ENCODE measurements around the gene SLIT3.

Gene SLIT3

GRCh38 chr5:168802337-168802736 is 498.6 kb downstream of the SLIT3 start:
- TF ChIP-seq CTCF (conservative IDR thresholded peaks at IDR 0.05; ENCODE audit: low read depth, low read length), result no peak
- H3K4me3 ChIP-seq (IDR thresholded peaks at IDR 0.05; ENCODE audit: insufficient read depth, low read depth, low read length), result no peak overlapping the region
- H4K20me1 ChIP-seq (ENCODE audit: insufficient read depth), result no peaks in the 10 kb centered on the region
- H3K27me3 ChIP-seq (ENCODE audit: insufficient read depth, low read depth), result no peaks in the 10 kb centered on the region
- H3K9ac ChIP-seq, result no peak overlapping the region
- no peaks in the 10 kb centered on the region for H3K79me2 ChIP-seq (ENCODE audit: insufficient read depth, low read depth)
- no peak overlapping the region for H2AFZ ChIP-seq (ENCODE audit: low read depth)
- H3K36me3 ChIP-seq (ENCODE audit: insufficient read depth), result no peaks in the 10 kb centered on the region
- no peak overlapping the region for H3K4me2 ChIP-seq
- no peak overlapping the region for H3K27ac ChIP-seq
- H3K4me1 ChIP-seq (ENCODE audit: low read depth, poor library complexity, severe bottlenecking), result no peaks in the 10 kb centered on the region

GRCh38 chr5:168801567-168801966 is 499.4 kb downstream of the SLIT3 start:
- H3K27ac ChIP-seq, result no peak overlapping the region
- H4K20me1 ChIP-seq (ENCODE audit: insufficient read depth), result no peaks in the 10 kb centered on the region
- no peak overlapping the region for H3K4me2 ChIP-seq
- H3K4me3 ChIP-seq (IDR thresholded peaks at IDR 0.05; ENCODE audit: insufficient read depth, low read depth, low read length), result no peak overlapping the region
- H3K27me3 ChIP-seq (ENCODE audit: insufficient read depth, low read depth), result no peaks in the 10 kb centered on the region
- H3K79me2 ChIP-seq (ENCODE audit: insufficient read depth, low read depth), result no peaks in the 10 kb centered on the region
- H3K4me1 ChIP-seq (ENCODE audit: low read depth, poor library complexity, severe bottlenecking), result no peaks in the 10 kb centered on the region
- no peak overlapping the region for H2AFZ ChIP-seq (ENCODE audit: low read depth)
- TF ChIP-seq CTCF (conservative IDR thresholded peaks at IDR 0.05; ENCODE audit: low read depth, low read length), result no peak
- no peak overlapping the region for H3K9ac ChIP-seq
- H3K36me3 ChIP-seq (ENCODE audit: insufficient read depth), result no peaks in the 10 kb centered on the region

- Histone ChIP-seq H3K27ac (no peak overlapping the region), H3K79me2 (ENCODE audit: insufficient read depth, low read depth) (no peaks in the 10 kb centered on the region), H3K4me1 (ENCODE audit: low read depth, poor library complexity, severe bottlenecking) (no peaks in the 10 kb centered on the region), H2AFZ (ENCODE audit: low read depth) (no peak overlapping the region), H3K9ac (no peak overlapping the region), H3K4me3 (IDR thresholded peaks at IDR 0.05; ENCODE audit: insufficient read depth, low read depth, low read length) (no peak overlapping the region), H3K36me3 (ENCODE audit: insufficient read depth) (no peaks in the 10 kb centered on the region), H3K27me3 (ENCODE audit: insufficient read depth, low read depth) (no peaks in the 10 kb centered on the region), H3K4me2 (no peak overlapping the region), H4K20me1 (ENCODE audit: insufficient read depth) (no peaks in the 10 kb centered on the region)
- TF ChIP-seq CTCF (conservative IDR thresholded peaks at IDR 0.05; ENCODE audit: low read depth, low read length), result no peak
Observed at GRCh38 chr5:168800701-168801100, 500.2 kb downstream of the SLIT3 start.

GRCh38 chr5:168798065-168799023 is 502.6 kb downstream of the SLIT3 start:
- H3K27me3 ChIP-seq (ENCODE audit: insufficient read depth, low read depth), result no peaks in the 10 kb centered on the region
- H3K4me1 ChIP-seq (ENCODE audit: low read depth, poor library complexity, severe bottlenecking), result no peaks in the 10 kb centered on the region
- TF ChIP-seq CTCF (conservative IDR thresholded peaks at IDR 0.05; ENCODE audit: low read depth, low read length), result no peak
- no peak overlapping the region for H3K9ac ChIP-seq
- H3K36me3 ChIP-seq (ENCODE audit: insufficient read depth), result no peaks in the 10 kb centered on the region
- no peaks in the 10 kb centered on the region for H4K20me1 ChIP-seq (ENCODE audit: insufficient read depth)
- no peaks in the 10 kb centered on the region for H3K79me2 ChIP-seq (ENCODE audit: insufficient read depth, low read depth)
- H3K27ac ChIP-seq, result no peak overlapping the region
- no peak overlapping the region for H3K4me3 ChIP-seq (IDR thresholded peaks at IDR 0.05; ENCODE audit: insufficient read depth, low read depth, low read length)
- no peak overlapping the region for H3K4me2 ChIP-seq
- H2AFZ ChIP-seq (ENCODE audit: low read depth), result no peak overlapping the region
